ENCODE measurements around the gene AMBN. TPM values are rescaled to one million over a fixed set of nuclear protein-coding genes. Genes with fewer than 3 reads are reported as not detected.

Gene AMBN
- total and polyA plus RNA-seq, 2 experiments from 2014 or later, result not detected

- H3K27me3 ChIP-seq (ENCODE audit: insufficient read depth), result no peaks in the 10 kb centered on the region
- no peaks in the 10 kb centered on the region for H3K9me2 ChIP-seq (ENCODE audit: insufficient read depth)
- Mint-ChIP-seq H3K9me3 (no peaks in the 10 kb centered on the region), H3K4me1 (no peaks in the 10 kb centered on the region), H3K27ac (no peak overlapping the region), H3K4me3 (no peak overlapping the region), H3K36me3 (ENCODE audit: low read depth) (no peaks in the 10 kb centered on the region), H3K27me3 (ENCODE audit: insufficient read depth, low read depth, poor library complexity) (no peaks in the 10 kb centered on the region)
- H3K4me1 ChIP-seq (ENCODE audit: insufficient read depth), result no peaks in the 10 kb centered on the region
- H3K27ac ChIP-seq (ENCODE audit: low read depth), result no peak overlapping the region
- H3K36me3 ChIP-seq (ENCODE audit: insufficient read depth), result no peaks in the 10 kb centered on the region
- TF ChIP-seq ZNF331 (CRISPR knock-in tag; IDR thresholded peaks at IDR 0.05; ENCODE audit: low read depth) (no peak), EZH2phosphoT487 (IDR thresholded peaks at IDR 0.05; ENCODE audit: unreplicated experiment) (no peak), STAT1 (IDR thresholded peaks at IDR 0.05; ENCODE audit: unreplicated experiment) (no peak), CREB1 (CRISPR knock-in tag; IDR thresholded peaks at IDR 0.05; ENCODE audit: low read depth) (no peak), JUNB (IDR thresholded peaks at IDR 0.05; ENCODE audit: unreplicated experiment) (no peak), ZNF114 (CRISPR knock-in tag; IDR thresholded peaks at IDR 0.05) (no peak), ETS1 (IDR thresholded peaks at IDR 0.05) (no peak), EZH2 (IDR thresholded peaks at IDR 0.05; ENCODE audit: low read depth, unreplicated experiment) (no peak)
- TF ChIP-seq, protein P1, sequence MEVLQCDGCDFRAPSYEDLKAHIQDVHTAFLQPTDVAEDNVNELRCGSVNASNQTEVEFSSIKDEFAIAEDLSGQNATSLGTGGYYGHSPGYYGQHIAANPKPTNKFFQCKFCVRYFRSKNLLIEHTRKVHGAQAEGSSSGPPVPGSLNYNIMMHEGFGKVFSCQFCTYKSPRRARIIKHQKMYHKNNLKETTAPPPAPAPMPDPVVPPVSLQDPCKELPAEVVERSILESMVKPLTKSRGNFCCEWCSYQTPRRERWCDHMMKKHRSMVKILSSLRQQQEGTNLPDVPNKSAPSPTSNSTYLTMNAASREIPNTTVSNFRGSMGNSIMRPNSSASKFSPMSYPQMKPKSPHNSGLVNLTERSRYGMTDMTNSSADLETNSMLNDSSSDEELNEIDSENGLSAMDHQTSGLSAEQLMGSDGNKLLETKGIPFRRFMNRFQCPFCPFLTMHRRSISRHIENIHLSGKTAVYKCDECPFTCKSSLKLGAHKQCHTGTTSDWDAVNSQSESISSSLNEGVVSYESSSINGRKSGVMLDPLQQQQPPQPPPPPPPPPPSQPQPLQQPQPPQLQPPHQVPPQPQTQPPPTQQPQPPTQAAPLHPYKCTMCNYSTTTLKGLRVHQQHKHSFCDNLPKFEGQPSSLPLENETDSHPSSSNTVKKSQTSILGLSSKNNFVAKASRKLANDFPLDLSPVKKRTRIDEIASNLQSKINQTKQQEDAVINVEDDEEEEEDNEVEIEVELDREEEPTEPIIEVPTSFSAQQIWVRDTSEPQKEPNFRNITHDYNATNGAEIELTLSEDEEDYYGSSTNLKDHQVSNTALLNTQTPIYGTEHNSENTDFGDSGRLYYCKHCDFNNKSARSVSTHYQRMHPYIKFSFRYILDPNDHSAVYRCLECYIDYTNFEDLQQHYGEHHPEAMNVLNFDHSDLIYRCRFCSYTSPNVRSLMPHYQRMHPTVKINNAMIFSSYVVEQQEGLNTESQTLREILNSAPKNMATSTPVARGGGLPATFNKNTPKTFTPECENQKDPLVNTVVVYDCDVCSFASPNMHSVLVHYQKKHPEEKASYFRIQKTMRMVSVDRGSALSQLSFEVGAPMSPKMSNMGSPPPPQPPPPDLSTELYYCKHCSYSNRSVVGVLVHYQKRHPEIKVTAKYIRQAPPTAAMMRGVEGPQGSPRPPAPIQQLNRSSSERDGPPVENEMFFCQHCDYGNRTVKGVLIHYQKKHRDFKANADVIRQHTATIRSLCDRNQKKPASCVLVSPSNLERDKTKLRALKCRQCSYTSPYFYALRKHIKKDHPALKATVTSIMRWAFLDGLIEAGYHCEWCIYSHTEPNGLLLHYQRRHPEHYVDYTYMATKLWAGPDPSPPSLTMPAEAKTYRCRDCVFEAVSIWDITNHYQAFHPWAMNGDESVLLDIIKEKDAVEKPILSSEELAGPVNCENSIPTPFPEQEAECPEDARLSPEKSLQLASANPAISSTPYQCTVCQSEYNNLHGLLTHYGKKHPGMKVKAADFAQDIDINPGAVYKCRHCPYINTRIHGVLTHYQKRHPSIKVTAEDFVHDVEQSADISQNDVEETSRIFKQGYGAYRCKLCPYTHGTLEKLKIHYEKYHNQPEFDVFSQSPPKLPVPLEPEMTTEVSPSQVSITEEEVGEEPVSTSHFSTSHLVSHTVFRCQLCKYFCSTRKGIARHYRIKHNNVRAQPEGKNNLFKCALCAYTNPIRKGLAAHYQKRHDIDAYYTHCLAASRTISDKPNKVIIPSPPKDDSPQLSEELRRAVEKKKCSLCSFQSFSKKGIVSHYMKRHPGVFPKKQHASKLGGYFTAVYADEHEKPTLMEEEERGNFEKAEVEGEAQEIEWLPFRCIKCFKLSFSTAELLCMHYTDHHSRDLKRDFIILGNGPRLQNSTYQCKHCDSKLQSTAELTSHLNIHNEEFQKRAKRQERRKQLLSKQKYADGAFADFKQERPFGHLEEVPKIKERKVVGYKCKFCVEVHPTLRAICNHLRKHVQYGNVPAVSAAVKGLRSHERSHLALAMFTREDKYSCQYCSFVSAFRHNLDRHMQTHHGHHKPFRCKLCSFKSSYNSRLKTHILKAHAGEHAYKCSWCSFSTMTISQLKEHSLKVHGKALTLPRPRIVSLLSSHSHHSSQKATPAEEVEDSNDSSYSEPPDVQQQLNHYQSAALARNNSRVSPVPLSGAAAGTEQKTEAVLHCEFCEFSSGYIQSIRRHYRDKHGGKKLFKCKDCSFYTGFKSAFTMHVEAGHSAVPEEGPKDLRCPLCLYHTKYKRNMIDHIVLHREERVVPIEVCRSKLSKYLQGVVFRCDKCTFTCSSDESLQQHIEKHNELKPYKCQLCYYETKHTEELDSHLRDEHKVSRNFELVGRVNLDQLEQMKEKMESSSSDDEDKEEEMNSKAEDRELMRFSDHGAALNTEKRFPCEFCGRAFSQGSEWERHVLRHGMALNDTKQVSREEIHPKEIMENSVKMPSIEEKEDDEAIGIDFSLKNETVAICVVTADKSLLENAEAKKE (CRISPR knock-in tag; IDR thresholded peaks at IDR 0.05), result no peak
- no peak for DNase-seq (ENCODE audit: low spot score)
- H2AFZ ChIP-seq, result no peak overlapping the region
- no peak for ATAC-seq
- H3K79me2 ChIP-seq (replicated peaks; ENCODE audit: insufficient read depth), result no peaks in the 10 kb centered on the region
- H4K20me1 ChIP-seq (replicated peaks; ENCODE audit: insufficient read depth), result no peaks in the 10 kb centered on the region
- H3K4me2 ChIP-seq, result no peak overlapping the region
- no peak overlapping the region for H3K4me3 ChIP-seq
- no peaks in the 10 kb centered on the region for H3F3A ChIP-seq (replicated peaks; ENCODE audit: low read depth)
Observed at GRCh38 chr4:70583952-70584834, 7.9 kb upstream of the AMBN start.
